Measurements from ENCODE around the gene SLC6A4.
"Not testable (repeated sequence)": the region's sequence is repeated elsewhere in the genome, so short reads cannot be mapped to it uniquely, and the experiment has no call there.

SLC6A4 gene

DNA sequence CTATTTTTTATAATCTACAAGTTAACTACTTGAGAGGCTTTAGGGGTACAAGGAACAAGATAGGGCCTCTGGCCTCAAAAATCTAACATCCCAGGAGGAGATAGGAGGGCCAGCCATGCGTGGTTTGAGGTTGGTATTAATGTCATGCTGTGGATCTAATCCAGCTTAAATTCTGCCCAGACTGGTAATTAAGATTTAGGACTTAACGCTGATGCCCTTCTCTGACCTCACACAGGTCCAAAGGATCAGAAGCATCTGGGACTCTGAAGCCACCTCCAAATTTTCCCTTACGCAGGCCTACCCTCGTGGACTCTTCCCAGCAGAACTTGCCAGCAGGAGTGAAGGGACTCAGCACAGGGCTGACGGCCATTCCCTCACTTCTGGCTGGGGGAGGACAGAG is 15.1 kb downstream of the SLC6A4 start:
- DNase-seq (ENCODE audit: low read depth in 1 of 2, low spot score in 1 of 2): no peak

DNA sequence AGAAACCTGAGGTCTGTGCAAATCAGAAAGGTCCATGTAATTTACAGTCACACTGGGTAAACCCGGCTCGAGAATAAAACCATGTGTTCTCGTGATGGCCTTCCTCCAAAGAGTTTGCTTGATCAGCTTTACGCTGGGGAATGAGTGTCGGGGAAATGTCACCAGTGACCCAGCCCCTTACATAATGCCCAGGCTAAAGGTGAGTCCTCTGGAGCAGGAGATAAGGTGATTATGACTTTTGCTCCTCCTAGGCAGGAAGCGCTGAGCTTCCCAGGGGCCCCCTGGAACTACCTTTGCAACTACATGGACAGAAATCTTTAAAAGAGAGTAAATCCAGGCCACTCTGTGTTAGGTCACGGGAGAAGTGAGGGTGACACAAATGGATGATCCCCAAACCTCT is 15.7 kb downstream of the SLC6A4 start:
- no peak for DNase-seq (ENCODE audit: low read depth in 1 of 2, low spot score in 1 of 2)

DNA sequence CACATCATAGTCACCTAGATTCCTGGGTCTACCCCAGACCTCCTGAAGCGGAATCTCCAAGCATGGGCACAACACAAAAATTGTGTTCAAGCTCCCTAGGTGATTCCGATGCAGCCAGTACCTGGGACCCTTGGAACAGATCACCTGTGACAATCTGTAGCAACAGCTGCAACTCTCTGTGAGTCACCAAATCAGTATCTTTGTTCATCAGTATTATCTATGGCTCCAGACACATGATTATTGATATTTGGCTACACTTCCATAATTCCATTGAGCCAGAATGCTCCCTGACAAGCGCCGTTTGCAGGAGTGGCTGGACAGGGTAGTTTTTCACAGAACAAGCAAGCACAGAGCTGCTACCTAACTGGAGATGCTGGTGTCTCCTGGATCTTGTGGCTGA is 16.2 kb downstream of the SLC6A4 start:
- no peak for DNase-seq (ENCODE audit: low read depth in 1 of 2, low spot score in 1 of 2)

DNA sequence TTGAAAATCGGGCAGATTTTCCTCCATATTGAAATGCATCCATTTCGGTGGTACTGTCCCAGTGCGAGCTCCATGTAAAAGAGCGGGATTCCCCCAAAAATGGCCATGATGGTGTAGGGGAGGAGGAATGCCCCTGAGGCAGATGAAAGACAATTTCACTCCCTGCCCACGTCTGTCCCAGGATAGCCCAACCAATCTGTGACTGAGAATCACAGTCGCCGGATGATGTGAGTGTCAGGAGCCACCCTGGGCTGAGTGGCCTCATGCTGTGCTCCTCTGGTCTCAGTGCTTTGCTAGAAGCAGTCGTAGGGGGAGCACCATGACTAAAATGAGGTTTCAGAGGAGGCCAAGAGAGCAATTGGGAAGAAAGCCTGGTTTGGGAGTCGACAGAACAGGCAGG is 16.7 kb downstream of the SLC6A4 start:
- no peak for DNase-seq (ENCODE audit: low read depth in 1 of 2, low spot score in 1 of 2)

DNA sequence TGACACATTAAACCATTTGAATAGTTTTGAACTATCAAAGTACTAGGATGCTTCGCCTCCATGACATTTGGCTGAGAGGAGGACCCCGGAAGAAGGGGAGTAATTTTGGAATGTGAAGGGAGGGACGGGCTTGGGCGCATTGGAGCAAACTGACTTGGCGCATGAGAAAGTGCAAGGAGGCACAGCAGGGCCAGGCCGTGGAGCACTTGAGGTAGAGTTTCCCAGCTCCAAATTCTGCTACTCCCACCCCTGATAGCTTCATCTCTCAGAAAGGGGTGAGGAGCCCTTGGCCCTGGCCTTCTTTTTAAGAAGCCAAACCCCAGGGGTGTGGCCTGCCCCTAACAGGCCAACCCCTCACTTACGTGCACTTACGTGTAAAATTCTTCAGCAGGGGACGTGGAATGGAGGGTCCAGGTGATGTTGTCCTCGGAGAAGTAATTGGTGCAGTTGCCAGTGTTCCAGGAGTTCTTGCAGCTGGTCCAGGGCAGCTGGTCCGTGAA is 17.7 kb downstream of the SLC6A4 start:
- no peak for DNase-seq (ENCODE audit: low read depth in 1 of 2, low spot score in 1 of 2)

DNA sequence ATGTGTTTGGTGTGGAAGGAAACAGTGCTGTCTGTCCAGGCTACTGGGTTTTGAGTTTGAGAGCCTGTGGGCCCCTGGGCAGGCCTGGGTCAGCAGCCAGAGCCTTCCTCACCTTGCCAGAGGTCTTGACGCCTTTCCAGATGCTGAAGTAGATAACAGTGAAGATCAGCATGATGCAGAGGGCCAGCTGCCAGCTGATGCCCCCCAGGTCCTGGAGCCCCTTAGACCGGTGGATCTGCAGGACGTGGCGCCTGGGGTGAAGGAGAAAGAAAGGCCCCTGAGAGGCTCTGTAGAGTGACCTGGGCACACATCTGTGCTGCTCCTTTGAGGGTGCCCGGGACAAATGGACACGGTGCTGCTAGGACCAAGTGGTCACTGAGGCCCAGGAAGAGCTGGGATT is 18.4 kb downstream of the SLC6A4 start:
- DNase-seq (ENCODE audit: low read depth in 1 of 2, low spot score in 1 of 2): no peak

DNA sequence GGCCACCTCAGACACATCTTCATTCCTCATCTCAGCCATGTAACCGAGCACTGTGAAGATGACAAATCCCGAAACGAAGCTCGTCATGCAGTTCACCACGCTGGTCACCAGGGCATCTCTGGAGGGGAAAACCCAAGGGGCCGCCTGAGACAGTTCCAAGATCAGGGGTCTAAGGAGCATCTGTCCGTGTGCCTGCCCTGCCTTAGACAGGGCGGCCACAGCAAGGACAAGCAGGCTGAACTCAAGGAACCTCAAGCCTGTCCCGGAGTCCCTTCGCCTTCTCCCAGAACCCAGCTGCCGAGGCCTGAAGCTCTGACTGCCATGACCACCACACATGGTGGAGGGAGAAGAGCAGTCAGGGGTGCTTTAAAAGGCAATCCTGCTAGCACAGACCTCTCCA is 22.7 kb downstream of the SLC6A4 start:
- DNase-seq (ENCODE audit: low read depth in 1 of 2, low spot score in 1 of 2): no peak

DNA sequence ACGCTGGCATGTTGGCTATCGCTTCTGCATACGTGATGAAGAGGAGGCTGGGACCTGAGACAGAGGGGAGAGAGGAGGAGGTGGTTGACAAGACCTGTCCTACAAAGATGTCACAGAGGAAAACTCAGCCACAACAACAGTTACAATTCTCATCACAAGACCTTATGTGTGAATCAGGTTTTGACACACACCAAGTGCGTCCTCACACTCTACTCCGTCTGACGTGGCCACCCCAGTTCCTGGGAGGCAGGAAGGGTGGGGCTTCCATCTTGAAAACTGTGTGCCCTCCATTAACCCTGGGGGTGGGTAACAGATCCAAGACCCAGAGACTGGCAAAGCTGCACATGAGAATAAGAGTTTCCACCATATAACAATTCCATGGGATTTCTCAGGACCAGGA is 24.1 kb downstream of the SLC6A4 start:
- DNase-seq (ENCODE audit: low read depth in 1 of 2, low spot score in 1 of 2): no peak

DNA sequence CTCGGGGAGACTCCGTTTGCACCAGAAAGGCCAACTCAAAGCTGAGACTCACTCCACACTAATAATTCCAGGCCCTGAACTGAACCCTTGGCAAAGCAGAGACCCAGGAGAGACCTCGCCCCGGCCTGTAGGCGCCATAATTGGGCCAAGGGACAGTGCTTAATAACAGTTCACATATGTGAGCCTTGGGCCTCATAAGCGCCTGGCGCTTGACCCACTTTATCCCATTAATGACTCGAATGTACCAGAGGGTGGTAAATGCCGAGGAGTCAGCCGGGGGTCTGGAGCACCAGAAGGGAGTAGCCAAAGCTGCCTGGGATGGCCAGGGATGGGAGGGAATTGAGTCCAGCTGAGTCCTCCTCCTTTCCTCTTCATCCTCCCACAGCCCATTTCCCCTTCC is 24.6 kb downstream of the SLC6A4 start:
- no peak for DNase-seq (ENCODE audit: low read depth in 1 of 2, low spot score in 1 of 2)

DNA sequence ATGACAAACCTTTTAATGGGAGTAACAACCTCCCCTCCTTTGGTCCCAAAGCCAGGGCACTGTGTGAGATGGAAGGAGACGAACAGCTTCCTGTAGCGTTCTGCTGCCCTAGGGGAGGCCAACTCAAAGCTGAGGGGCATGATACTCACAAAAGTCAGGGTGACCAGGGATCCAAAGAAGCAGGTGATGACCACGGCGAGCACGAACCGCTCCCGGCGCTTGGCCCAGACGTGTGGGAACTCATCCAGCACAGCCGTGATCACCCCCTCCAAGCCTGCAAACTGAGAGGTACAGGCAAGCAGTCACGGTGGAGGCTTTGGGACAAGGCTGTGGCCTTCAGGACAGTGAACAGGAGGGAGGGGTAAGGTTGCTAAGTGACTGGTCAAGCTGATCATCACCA is 25.1 kb downstream of the SLC6A4 start:
- no peak for DNase-seq (ENCODE audit: low read depth in 1 of 2, low spot score in 1 of 2)

DNA sequence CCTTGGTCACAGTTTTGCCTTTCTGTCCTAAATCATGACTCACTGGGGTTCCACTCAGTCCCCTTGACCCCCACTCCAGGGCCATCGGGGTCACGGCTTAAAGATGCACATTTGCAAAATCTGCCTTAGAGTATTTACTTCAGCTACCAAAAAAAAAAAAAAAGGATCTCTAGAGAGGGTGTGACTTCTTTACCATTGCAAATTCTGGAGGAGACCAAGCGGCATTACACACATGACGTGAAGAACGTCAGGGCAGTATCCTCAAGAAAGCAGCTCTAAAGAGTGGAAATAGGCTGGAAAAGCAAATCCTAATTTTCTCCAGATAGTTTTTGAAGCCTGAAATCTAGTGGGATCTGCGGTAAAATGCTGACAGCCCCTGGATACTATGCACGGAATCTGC is 25.6 kb downstream of the SLC6A4 start:
- DNase-seq (ENCODE audit: low read depth in 1 of 2, low spot score in 1 of 2): no peak

DNA sequence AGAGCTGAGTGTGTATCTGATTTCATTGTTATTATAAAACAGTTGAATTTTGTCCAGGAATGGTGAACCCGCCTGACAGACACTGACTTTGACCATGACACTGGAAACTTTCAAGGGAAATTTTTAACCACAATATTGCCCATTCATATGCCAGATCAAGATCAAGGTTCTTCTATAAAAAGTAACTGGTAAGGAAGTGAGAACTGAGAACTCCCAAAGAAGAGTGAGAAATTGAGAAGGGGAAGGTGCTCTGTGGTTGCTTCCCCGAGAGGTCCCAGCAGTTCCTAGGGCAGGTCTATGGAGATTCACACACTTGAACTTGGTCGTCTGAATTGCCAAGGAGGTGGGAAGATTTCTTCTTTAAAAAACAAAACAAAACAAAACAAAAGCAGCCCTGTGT is 27.3 kb downstream of the SLC6A4 start:
- no peak for DNase-seq (ENCODE audit: low read depth in 1 of 2, low spot score in 1 of 2)

DNA sequence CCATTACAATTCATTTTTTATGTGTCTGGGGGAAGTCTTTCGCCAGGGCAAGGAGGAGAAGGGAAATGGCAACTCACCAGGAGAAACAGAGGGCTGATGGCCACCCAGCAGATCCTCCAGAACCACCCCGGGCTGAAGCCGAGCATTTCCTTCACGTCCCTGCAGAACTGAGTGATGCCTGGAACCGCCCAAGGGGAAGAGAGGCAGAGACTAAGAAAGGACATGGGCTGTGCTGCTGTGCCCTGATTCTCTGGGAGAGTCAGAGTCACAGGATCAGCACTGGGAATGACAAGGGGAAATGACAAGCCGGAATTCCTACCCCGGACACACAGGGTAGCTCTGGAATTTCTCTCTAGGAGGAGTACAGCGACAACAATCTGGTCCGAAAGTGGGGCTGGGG is 27.8 kb downstream of the SLC6A4 start:
- DNase-seq (ENCODE audit: low read depth in 1 of 2, low spot score in 1 of 2): no peak

DNA sequence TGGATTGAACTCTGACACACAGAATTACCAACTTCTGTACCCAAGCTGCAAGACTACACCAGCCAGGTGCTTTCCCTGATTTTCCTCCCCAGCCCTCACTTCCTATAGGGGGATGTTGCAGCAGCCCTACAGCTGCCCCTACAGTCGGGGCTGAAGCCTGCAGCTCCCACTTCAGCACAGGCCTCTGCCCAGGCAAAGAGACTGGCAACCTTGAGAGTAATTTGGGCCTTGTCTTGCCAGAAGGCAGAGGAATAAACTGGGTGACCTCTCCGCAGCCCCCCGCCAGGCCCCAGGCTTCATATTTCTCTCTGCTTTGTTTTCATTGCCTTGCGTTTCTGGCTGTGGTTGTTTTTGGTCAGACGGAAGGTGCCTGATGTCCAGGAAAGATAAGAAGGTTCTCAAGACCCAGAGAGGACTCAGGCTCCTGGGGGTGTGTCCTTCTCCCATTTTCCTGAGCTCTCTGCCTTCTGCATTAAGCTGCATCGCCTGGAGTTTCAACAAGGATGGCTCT is 32.0 kb downstream of the SLC6A4 start:
- DNase-seq (ENCODE audit: low read depth in 1 of 2, low spot score in 1 of 2): no peak

DNA sequence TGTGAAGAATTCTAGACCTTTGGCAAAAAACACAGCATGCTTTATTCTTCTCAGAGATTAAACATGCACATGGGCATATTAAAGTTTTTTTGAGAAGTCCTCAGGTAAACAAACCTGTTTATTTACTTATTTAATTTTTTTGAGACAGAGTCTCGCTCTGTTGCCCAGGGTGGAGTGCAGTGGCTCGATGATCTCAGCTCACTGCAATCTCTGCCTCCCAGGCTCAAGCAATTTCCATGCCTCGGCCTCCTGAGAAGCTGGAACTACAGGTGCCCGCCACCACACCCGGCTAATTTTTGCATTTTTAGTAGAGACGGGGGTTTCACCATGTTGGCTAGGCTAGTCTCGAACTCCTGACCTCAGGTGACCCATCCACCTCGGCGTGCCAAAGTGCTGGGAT is 34.8 kb downstream of the SLC6A4 start:
- not testable (repeated sequence) for DNase-seq (ENCODE audit: low read depth in 1 of 2, low spot score in 1 of 2)

DNA sequence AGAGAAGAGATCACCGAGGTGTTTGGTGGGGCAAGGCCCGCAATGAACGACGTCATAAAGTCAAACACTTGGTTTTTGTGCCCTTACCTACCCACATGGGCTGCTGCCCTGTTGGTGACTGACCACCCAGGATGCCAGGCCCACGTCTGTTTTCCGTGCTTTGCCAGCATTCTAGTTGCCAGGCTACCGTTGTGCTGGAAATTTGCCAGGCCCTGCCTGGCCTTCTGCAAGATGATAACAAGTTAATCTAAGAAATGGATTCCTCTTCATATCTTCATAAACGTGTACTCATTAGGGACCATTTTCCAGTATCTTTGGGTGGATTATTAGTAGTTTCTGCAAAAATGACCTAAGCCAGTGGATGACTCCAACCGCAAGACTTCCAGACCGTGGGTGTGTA is 35.4 kb downstream of the SLC6A4 start:
- DNase-seq (ENCODE audit: low read depth in 1 of 2, low spot score in 1 of 2): no peak

DNA sequence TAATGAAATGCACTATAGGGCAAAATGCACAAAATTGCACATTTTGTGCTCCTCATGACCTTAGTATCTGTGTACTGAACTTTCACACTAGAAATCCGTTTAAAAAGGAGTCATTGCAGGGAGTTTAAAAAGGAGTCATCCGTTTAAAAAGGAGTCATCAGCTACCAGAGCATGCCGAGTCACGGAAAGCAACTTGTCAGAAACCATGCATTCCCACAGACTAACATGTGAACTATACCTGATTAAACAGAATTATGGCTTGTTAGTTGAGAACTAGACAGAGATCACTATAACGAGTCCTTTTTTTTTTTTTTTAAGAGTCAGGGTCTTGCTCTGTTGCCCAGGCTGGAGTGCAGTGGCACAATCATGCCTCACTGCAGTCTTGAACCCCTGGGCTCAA is 35.9 kb downstream of the SLC6A4 start:
- DNase-seq (ENCODE audit: low read depth in 1 of 2, low spot score in 1 of 2): no peak

DNA sequence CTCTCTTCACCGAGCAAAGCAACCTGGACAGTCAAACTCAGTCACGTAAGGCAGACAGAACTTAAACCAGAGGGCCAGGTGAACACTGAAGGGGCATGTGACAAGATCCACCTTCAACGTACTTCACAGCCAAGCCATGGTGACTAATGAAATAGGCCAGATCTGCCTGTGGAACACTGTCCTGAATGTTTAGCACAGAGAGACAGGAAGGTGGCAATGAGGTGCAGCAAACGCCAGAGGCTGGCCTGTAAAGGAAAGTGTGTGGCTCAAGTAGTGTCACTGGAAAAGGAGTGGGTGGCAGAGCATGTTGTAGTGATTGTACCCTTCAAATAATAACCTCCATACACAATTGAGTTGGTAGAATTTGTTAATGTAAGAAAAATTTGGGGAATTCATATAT is 38.1 kb downstream of the SLC6A4 start:
- DNase-seq (ENCODE audit: low read depth in 1 of 2, low spot score in 1 of 2): no peak

DNA sequence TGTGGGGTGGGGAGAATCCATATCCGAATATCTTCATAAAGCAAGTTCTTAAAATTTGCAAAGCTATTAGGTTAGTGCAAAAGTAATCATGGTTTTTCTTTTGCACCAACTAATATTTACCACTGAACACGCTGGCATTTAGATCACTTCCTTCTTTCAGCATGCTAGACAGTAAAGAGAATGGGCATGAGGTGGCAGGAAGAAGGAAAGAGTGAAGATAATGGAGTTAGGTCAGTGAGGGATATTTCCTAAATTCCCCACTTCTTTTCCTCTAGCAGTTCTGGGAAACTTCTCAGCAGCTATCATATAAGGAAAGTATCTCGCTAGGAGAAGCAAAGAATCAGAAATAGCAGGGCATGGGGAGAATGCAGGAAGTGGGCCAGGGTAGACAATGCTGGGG is 39.0 kb downstream of the SLC6A4 start:
- DNase-seq (ENCODE audit: low read depth in 1 of 2, low spot score in 1 of 2): no peak

DNA sequence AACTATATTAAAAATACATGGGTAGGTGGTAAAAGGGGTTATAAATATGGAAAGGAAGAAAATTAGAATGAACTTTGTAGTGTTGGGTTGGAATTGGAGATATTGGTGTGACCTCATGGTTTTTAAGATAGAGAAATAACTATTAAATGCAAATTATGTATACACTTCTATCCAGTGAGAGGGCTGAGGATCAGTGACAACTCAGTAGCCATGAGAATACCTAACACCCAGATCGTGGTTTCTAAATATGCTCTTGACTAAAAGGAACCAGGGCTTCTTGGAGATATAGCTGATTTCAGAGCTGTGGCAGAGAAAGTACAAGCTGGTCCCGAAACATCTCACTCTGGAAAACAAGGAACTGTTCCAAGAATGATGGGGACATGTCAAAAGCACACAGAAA is 44.4 kb downstream of the SLC6A4 start:
- DNase-seq (ENCODE audit: low read depth in 1 of 2, low spot score in 1 of 2): no peak

DNA sequence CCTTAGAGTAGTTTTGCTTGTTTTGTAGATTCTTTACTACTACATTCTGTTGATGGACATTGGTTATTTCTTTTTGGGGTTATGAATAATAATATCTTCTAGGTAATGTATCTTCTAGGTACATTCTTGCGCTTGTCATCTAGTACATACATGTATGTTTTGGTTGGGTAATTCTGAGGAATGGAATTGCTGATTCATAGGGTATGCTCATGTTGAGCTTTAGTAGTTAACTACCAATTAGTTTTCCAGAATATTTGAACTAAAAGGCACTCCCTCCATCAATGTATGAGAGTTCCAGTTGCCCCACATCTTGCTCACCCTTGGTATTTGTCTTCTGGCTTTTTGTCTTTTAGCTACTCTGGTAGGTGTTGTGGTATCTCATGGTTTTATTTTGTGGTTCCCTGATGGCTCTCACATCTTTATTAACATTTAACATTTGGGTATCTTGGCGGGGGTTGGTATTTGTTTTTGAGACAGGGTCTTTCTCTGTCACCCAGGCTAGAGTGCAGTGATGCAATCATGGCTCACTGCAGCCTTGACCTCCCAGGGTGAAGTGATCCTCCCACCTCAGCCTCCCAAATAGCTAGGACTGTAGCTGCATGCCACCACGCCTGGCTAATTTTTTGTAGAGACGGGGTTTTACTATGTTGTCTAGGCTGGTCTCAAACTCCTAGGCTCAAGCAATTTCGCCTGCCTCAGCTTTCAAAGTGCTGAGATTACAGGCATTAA is 47.1 kb downstream of the SLC6A4 start:
- DNase-seq (ENCODE audit: low read depth in 1 of 2, low spot score in 1 of 2): no peak

DNA sequence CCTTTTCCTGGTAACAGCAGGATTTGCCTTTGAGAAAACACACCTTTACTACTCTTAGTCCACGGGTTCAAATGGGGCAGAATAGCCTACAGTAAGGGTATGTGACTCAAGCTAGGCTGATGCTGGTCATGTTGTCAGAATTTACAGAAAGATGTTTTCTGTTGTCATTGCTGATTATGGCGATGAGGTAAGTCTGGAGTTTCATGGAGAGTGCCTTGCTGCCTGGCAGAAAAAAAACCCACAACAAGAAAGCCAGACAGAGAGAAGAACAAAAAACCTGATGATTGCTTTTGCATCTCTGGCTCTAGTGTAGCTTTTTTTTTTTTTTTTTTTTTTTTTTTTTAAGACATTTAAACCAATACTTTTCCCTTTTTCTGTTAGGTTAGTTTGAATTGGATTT is 47.9 kb downstream of the SLC6A4 start:
- DNase-seq (ENCODE audit: low read depth in 1 of 2, low spot score in 1 of 2): no peak

DNA sequence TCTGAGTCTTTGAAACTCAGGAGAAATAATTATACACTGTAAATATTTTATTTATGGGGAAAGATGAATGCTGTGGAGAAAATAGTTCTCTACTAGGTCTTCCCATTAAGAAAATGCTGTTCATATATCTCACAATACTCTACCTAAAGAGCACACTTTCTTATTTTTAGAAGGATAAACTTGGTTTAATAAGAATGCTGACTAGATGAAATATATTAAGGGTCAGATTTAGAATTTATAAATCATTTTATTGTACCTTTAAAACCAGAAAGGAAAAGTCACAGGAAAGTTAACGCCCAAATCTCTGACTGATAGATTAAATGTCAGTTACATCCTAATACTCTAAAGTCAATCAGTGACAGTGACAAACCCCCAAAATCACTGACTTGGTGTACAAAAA is 48.7 kb downstream of the SLC6A4 start:
- no peak for DNase-seq (ENCODE audit: low read depth in 1 of 2, low spot score in 1 of 2)

Data from stimulated activated CD4-positive, alpha-beta T cell treated with anti-CD3 and anti-CD28 coated beads, Interleukin-15, amount 100 ng/mL, for 1 hour (primary cell).